ENCODE results near the gene UNK. TPM values are rescaled to one million over a fixed set of nuclear protein-coding genes. Genes with fewer than 3 reads are reported as not detected.

UNK gene
- total and polyA plus RNA-seq, 10 donors: 19.0 to 53.8 (median 46.2) TPM

DNA sequence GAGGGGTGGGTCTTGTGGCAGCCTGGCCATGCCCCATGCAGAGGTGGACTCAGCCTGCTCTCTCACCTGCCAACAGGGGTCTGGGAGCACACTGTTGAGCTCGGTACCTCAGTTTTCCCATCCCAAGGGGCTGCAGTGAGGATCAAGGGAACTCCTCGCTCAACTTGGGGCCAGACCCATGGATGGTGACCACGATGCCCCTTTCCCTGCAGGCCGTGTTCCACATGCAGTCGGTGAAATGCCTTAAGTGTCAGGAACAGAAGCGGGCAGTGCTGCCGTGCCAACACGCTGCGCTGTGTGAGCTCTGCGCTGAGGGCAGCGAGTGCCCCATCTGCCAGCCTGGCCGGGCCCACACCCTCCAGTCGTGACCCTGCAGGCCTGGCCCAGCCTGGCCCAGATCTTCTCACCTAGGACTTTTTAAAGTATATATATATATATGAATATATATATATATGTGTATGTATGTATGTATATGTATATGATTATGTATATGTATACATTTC, 39.5 kb downstream of the UNK start:
- Histone ChIP-seq H3K27me3 (replicated peaks in 1 of 7) (no peaks in the 10 kb centered on the region), H3K4me1 (peaks cover 14 to 74% (median 38%) of the 10 kb centered on the region in 6 donors), H3K36me3 (peaks cover 0 to 100% (median 80%) of the 10 kb centered on the region in 6 donors), H3K27ac (peak overlapping the region in 6 of 8 donors; percentile 29 to 84 (median 72)), H3K4me3 (no peak overlapping the region), H3K9me3 (no peaks in the 10 kb centered on the region)
- 85 to 93% (median 89%) methylated on average over 8 to 13 of the region's 13 CpGs for WGBS, 5 donors
- DNase-seq: no peak
- intact Hi-C loops (cut with DNase I; ENCODE audit: low total_unique reads): no loop called here
- TF ChIP-seq POLR2AphosphoS5 (IDR thresholded peaks at IDR 0.05) (peak; percentile 22 to 56 (median 31)), CTCF (IDR thresholded peaks at IDR 0.05 in 8 of 11, conservative IDR thresholded peaks at IDR 0.05 in 3 of 11) (no peak)

DNA sequence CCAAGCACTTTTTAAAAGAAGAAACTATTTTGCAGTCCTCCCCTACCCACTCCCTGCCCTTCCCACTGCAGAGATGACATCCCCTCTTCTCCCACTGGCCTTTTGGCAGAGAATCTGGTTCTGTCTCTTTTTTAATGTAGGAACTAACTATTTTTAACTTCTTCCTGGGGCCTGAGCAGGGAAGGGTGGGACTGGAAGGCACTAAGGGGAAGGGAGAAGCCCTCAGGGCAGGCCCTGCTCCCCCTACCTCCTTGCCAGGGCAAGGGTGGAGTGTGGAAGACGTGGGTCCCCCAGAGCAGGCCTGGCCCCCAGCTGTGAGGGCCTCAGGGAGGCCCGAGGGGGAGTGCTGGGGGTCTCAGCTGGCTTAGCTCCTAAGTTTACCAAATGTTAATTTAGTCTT, 40.1 kb downstream of the UNK start:
- peak overlapping the region; percentile 29 to 84 (median 72) for H3K27ac ChIP-seq
- intact Hi-C loops (cut with DNase I; ENCODE audit: low total_unique reads): no loop called here
- H3K4me1 ChIP-seq: peaks cover 14 to 74% (median 38%) of the 10 kb centered on the region in 6 donors
- 51 to 82% (median 70%) methylated on average over 2 of the region's 2 CpGs for WGBS, 5 donors
- no peak for TF ChIP-seq CTCF (IDR thresholded peaks at IDR 0.05 in 8 of 11, conservative IDR thresholded peaks at IDR 0.05 in 3 of 11)
- TF ChIP-seq POLR2A (IDR thresholded peaks at IDR 0.05): no peak
- peak in 2 of 3 donors; percentile 4 to 23 for TF ChIP-seq POLR2AphosphoS5 (IDR thresholded peaks at IDR 0.05)
- H3K9me3 ChIP-seq: no peaks in the 10 kb centered on the region
- H3K4me3 ChIP-seq: no peak overlapping the region
- H3K36me3 ChIP-seq: peaks cover 0 to 100% (median 79%) of the 10 kb centered on the region in 6 donors
- H3K27me3 ChIP-seq (replicated peaks in 1 of 7): no peaks in the 10 kb centered on the region
- DNase-seq: no peak

DNA sequence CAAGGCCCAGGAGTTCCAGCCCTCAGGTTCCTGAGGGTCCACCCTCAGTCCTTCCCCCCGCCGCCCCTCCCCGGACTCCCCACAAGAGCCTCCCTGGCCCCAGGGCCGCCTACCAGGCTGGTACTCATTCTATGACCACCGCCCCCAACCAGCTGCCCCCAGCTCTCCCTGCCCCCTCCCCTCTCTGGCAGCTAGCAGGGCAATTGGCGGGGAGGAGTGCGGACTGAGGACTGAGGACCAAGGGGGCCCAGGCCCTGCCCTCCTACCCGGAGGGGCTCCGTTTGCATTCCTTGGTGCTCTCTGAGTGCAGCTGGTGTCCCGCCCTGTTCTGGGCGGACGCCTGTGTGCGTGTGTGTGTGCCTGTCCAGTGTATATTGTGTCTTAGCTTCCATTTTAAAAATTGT, 40.5 kb downstream of the UNK start:
- no peaks in the 10 kb centered on the region for H3K27me3 ChIP-seq (replicated peaks in 1 of 7)
- H3K27ac ChIP-seq: peak overlapping the region in 7 of 8 donors; percentile 29 to 84 (median 78)
- TF ChIP-seq CTCF (IDR thresholded peaks at IDR 0.05 in 8 of 11, conservative IDR thresholded peaks at IDR 0.05 in 3 of 11) (no peak), POLR2A (IDR thresholded peaks at IDR 0.05) (no peak), POLR2AphosphoS5 (IDR thresholded peaks at IDR 0.05) (peak in 1 of 3 donors; percentile 58)
- WGBS, 5 donors: 77 to 91% (median 87%) methylated on average over 8 to 13 of the region's 13 CpGs
- intact Hi-C loops (cut with DNase I; ENCODE audit: low total_unique reads): no loop called here
- no peaks in the 10 kb centered on the region for H3K9me3 ChIP-seq
- no peak overlapping the region for H3K4me3 ChIP-seq
- peaks cover 0 to 100% (median 79%) of the 10 kb centered on the region in 6 donors for H3K36me3 ChIP-seq
- peaks cover 14 to 79% (median 41%) of the 10 kb centered on the region in 6 donors for H3K4me1 ChIP-seq
- DNase-seq: no peak

DNA sequence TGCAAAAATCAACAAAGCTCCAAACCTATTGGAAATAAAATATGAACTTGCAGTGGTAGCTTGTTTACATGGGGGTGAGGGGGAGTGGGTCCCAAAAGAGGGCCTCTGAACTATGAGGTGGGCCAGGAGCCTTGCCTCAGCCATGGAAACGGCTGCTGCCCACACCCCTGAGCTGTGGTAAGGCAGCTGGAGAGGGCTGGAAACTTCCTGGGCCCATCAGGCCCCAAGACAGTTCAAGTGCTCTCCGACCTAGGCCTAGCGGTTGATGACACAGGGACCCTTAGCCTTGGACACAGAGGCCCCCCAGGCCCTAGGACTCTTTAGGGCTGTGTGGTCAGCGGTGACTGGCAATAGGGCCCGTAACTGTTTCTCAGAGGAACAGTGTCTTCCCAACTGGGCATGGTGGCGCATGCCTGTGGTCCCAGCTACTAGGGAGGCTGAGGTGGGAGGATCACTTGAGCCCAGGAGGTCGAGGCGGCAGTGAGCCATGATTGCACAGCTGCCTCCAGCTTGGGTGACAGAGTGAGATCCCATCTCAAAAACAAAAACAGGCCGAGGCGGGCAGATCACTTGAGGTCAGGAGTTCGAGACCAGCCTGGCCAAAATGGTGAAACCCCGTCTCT, 41.3 kb downstream of the UNK start:
- no peak overlapping the region for H3K4me3 ChIP-seq
- peaks cover 0 to 100% (median 79%) of the 10 kb centered on the region in 6 donors for H3K36me3 ChIP-seq
- no peaks in the 10 kb centered on the region for H3K27me3 ChIP-seq (replicated peaks in 1 of 7)
- intact Hi-C loops (cut with DNase I; ENCODE audit: low total_unique reads): no loop called here
- DNase-seq: no peak
- peaks cover 17 to 86% (median 44%) of the 10 kb centered on the region in 6 donors for H3K4me1 ChIP-seq
- H3K9me3 ChIP-seq: no peaks in the 10 kb centered on the region
- TF ChIP-seq CTCF (IDR thresholded peaks at IDR 0.05 in 8 of 11, conservative IDR thresholded peaks at IDR 0.05 in 3 of 11) (no peak), POLR2AphosphoS5 (IDR thresholded peaks at IDR 0.05) (peak in 2 of 3 donors; percentile 6 to 11)
- H3K27ac ChIP-seq: peak overlapping the region in 7 of 8 donors; percentile 15 to 84 (median 78)
- WGBS, 5 donors: 75 to 91% (median 84%) methylated on average over 10 to 12 of the region's 12 CpGs

All from spleen (tissue), 11 donors.